Transverse colon (tissue), 4 donors: ENCODE results near the gene RASAL2. TPM values are rescaled to one million over a fixed set of nuclear protein-coding genes. Genes with fewer than 3 reads are reported as not detected.

Experiments used
- DNase-seq: peaks from one replicate; pipeline ENCODE4 v3.0.0-alpha.2; 2019
- H3K27ac ChIP-seq, 4 donors: fragments of 200-600 bp; sonication (generic); 2 replicates each; pipeline ENCODE4 v1.5.1; 2016 to 2018; ENCODE audit warnings: inconsistent platforms in 4 of 4
- H3K27me3 ChIP-seq: fragments of 200-600 bp; sonication (generic); 2 replicates; pipeline ENCODE4 v1.5.1; 2017; ENCODE audit warnings: inconsistent platforms
- H3K36me3 ChIP-seq, 4 donors: fragments of 200-600 bp; sonication (generic); 2 replicates each; pipeline ENCODE4 v1.5.1; 2017 to 2019; ENCODE audit warnings: inconsistent platforms in 4 of 4
- H3K4me1 ChIP-seq, 4 donors: fragments of 200-600 bp; sonication (generic); 2 replicates each; pipeline ENCODE4 v1.5.1; 2017 to 2020; ENCODE audit warnings: inconsistent platforms in 4 of 4
- H3K4me3 ChIP-seq, 4 donors: fragments of 200-600 bp; sonication (generic); 1 replicate in 1 of 4; 2 replicates in 3 of 4; pipeline versions ENCODE4 v1.5.1 to v1.6.1; 2017 to 2019; ENCODE audit warnings: inconsistent platforms in 4 of 4
- H3K9me3 ChIP-seq, 2 donors: fragments of 200-600 bp; sonication (generic); 2 replicates each; pipeline ENCODE4 v1.5.1; 2017 to 2019; ENCODE audit warnings: inconsistent platforms in 2 of 2
- EP300 ChIP-seq: sonication (generic); formaldehyde crosslinking; IDR thresholded peaks from one replicate; pipeline ENCODE4 v1.6.1; 2017; ENCODE audit warnings: antibody characterized with exemption, low read depth
- POLR2A ChIP-seq: fragments of 450-650 bp; IDR thresholded peaks from one replicate; pipeline ENCODE4 v1.6.1; 2016; ENCODE audit warnings: antibody characterized with exemption, mild to moderate bottlenecking, moderate library complexity
- POLR2AphosphoS5 ChIP-seq, 3 donors: sonication (generic); formaldehyde crosslinking; IDR thresholded peaks; one replicate each; pipeline ENCODE4 v1.6.1; 2016; ENCODE audit warnings: antibody characterized with exemption in 3 of 3
- WGBS, 2 donors: methylation state at CpG; one replicate each; pipeline ENCODE4 v1.1.5; 2018; ENCODE audit warnings: low coverage in 1 of 2; 5-methylcytosine and 5-hydroxymethylcytosine counted together
- in situ Hi-C, 4 donors: fragments of 200-750 bp; cut with MboI; loops; one replicate each; pipeline versions ENCODE4 v1.15.0 to v1.15.1; 2017; ENCODE audit warnings: low sequenced_read_pairs in 3 of 4, low pct_ligation_motif_present in 1 of 4, low pct_unique_long_range_greater_than_20kb in 1 of 4
- intact Hi-C: fragments of 100-400 bp; cut with DNase I; formaldehyde crosslinking; loops from one replicate; pipeline ENCODE4 v1.15.1; 2023; ENCODE audit warnings: low total_unique reads
- total RNA-seq, 4 donors: library from RNA; depleted of rRNA; stranded (reverse); fragments of >200 nt; gene quantifications; one replicate each; pipeline ENCODE4 v1.1.0, GENCODE V29; 2016
- TF ChIP-seq, protein P1 (sequence below), 5 experiments: fragments of 200-600 bp in 3 of 5; fragments of 450-650 bp in 2 of 5; sonication (generic) in 3 of 5; IDR thresholded peaks; 1 replicate in 2 of 5; 2 replicates in 3 of 5; pipeline ENCODE4 v1.5.1; 2016 to 2017; ENCODE audit warnings: antibody characterized with exemption in 5 of 5, inconsistent platforms in 3 of 5, mild to moderate bottlenecking in 2 of 5, moderate library complexity in 1 of 5

The RASAL2 gene
- total RNA-seq, 4 donors from 2014 or later, result 13.1 to 26.1 (median 19.8) TPM

DNA sequence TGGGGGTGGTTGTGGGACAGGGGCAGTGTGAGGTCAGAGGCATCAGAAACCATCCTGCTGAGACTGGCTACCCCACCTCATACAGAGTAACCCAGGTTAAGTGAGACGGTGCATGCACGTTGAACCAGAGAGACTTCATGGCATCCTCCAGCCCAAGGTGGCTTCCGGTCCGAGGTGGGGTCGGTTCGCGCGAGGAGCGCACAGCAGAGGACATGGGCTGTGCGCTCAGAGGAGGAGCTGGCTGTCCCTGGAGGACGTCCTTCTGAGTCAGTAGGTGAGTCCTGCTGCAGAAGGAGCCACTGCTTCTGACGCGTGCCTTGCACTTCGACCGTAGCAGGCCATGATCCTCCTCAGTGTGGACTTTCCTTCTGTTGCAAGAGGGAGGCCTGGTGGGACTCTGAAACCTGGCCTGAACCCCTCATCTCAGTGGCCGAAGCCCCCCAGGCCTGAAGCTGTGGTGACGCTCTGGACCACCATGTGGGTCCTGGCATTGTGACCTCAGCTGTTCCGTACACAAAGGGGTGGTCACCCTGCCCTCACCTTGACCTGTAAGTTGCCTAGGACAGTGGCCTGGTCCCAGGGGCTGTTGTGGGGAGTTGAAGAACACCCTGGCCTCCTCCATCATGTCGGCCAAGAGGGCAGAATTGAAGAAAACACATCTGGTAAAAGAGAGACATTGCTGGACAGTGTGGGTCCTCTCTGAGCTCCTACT lies 418.8 kb downstream of the RASAL2 start, which contains the start of gene TEX35:
Gene TEX35, plus strand, starts transcription at position 544 of the 712 bp plus-strand sequence. Its CDS starts 80 bp downstream, at position 624.
- Histone ChIP-seq H3K9me3 (no peaks in the 10 kb centered on the region), H3K4me1 (peaks cover 0 to 3% (median 0%) of the 10 kb centered on the region in 4 donors), H3K27me3 (no peaks in the 10 kb centered on the region), H3K36me3 (no peaks in the 10 kb centered on the region), H3K27ac (no peak within 1 kb of the TSS), H3K4me3 (no peak within 1 kb of the TSS)
- WGBS, 2 donors, result 96% methylated on average over 19 of the region's 19 CpGs; no CpG with 5 or more reads in 1 of the 2 donors
- DNase-seq, result no peak
- intact Hi-C loops, result no loop called here
- TF ChIP-seq POLR2AphosphoS5 (IDR thresholded peaks at IDR 0.05) (no peak), EP300 (no peak), POLR2A (no peak)
- TF ChIP-seq, protein P1, sequence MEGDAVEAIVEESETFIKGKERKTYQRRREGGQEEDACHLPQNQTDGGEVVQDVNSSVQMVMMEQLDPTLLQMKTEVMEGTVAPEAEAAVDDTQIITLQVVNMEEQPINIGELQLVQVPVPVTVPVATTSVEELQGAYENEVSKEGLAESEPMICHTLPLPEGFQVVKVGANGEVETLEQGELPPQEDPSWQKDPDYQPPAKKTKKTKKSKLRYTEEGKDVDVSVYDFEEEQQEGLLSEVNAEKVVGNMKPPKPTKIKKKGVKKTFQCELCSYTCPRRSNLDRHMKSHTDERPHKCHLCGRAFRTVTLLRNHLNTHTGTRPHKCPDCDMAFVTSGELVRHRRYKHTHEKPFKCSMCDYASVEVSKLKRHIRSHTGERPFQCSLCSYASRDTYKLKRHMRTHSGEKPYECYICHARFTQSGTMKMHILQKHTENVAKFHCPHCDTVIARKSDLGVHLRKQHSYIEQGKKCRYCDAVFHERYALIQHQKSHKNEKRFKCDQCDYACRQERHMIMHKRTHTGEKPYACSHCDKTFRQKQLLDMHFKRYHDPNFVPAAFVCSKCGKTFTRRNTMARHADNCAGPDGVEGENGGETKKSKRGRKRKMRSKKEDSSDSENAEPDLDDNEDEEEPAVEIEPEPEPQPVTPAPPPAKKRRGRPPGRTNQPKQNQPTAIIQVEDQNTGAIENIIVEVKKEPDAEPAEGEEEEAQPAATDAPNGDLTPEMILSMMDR (IDR thresholded peaks at IDR 0.05), result no peak
- in situ Hi-C loops, result no loop called here

- Histone ChIP-seq H3K27ac (no peak overlapping the region), H3K36me3 (no peaks in the 10 kb centered on the region), H3K27me3 (no peaks in the 10 kb centered on the region), H3K4me3 (no peak overlapping the region), H3K9me3 (no peaks in the 10 kb centered on the region), H3K4me1 (peaks cover 0 to 3% (median 0%) of the 10 kb centered on the region in 4 donors)
- intact Hi-C loops, result no loop called here
- peak; percentile 38 for DNase-seq
- TF ChIP-seq, protein P1 (IDR thresholded peaks at IDR 0.05), result no peak
- TF ChIP-seq POLR2AphosphoS5 (IDR thresholded peaks at IDR 0.05) (no peak), EP300 (no peak), POLR2A (no peak)
- WGBS, 2 donors, result 55% methylated on average over 13 of the region's 14 CpGs; no CpG with 5 or more reads in 1 of the 2 donors
- in situ Hi-C loops, result no loop called here
Measured at GRCh38 chr1:178513278-178513983, 419.5 kb downstream of the RASAL2 start.

GRCh38 chr1:178516110-178516509 lies 422.2 kb downstream of the RASAL2 start:
- WGBS, 2 donors, result 87 to 99% methylated on average over 3 to 4 of the region's 4 CpGs
- in situ Hi-C loops, result no loop called here

GRCh38 chr1:178518894-178519293 lies 425.0 kb downstream of the RASAL2 start:
- WGBS, 2 donors, result 49 to 53% methylated on average over 3 to 4 of the region's 4 CpGs
- intact Hi-C loops, result no loop called here
- H3K4me3 ChIP-seq, result no peak overlapping the region
- TF ChIP-seq POLR2A (no peak), EP300 (no peak), POLR2AphosphoS5 (IDR thresholded peaks at IDR 0.05) (no peak)
- TF ChIP-seq, protein P1 (IDR thresholded peaks at IDR 0.05), result no peak
- H3K27me3 ChIP-seq, result no peaks in the 10 kb centered on the region
- H3K4me1 ChIP-seq, result no peaks in the 10 kb centered on the region
- no peaks in the 10 kb centered on the region for H3K9me3 ChIP-seq
- no peak overlapping the region for H3K27ac ChIP-seq
- DNase-seq, result no peak
- H3K36me3 ChIP-seq, result no peaks in the 10 kb centered on the region
- in situ Hi-C loops, result no loop called here

More at GRCh38 chr1:178516110-178516509, 422.2 kb downstream of the RASAL2 start:
- Histone ChIP-seq H3K4me3 (no peak overlapping the region), H3K9me3 (no peaks in the 10 kb centered on the region), H3K27me3 (no peaks in the 10 kb centered on the region), H3K36me3 (no peaks in the 10 kb centered on the region), H3K4me1 (peaks cover 0 to 3% (median 0%) of the 10 kb centered on the region in 4 donors), H3K27ac (no peak overlapping the region)
- DNase-seq, result no peak
- intact Hi-C loops, result no loop called here
- TF ChIP-seq POLR2AphosphoS5 (IDR thresholded peaks at IDR 0.05), result no peak
- TF ChIP-seq, protein P1 (IDR thresholded peaks at IDR 0.05), result no peak
- no peak for TF ChIP-seq EP300
- TF ChIP-seq POLR2A, result no peak
